DND-41 (cell line): ENCODE measurements around the gene AKAP17A.

ENCODE experiments used
- EZH2 ChIP-seq: IDR thresholded peaks from 3 replicates; pipeline ENCODE4 v1.6.1; 2012; ENCODE audit warnings: borderline replicate concordance, low read depth, mild to moderate bottlenecking, moderate library complexity, low read length, inconsistent platforms; ENCODE audit not compliant: severe bottlenecking
- TF ChIP-seq, protein P1 (sequence below): IDR thresholded peaks from 2 replicates; pipeline ENCODE4 v1.5.1; 2012; ENCODE audit warnings: borderline replicate concordance, low read length, moderate library complexity, mild to moderate bottlenecking; ENCODE audit not compliant: poor library complexity, severe bottlenecking; ENCODE audit errors: extremely low read depth

DNA sequence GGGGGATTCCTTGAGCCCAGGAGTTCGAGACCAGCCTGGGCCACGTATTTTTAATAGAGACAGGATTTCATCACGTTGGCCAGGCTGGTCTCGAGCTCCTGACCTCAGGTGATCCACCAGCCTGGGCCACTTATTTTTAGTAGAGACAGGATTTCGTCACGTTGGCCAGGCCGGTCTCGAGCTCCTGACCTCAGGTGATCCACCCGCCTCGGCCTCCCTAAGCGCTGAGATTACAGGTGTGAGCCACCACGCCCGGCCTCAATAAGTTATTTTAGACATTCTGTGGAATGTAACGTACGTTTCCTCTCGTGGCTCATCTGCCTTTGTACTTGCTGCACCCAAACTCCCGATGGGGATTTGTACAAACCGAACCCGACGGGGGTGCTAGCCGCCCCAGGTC is 32.3 kb downstream of the AKAP17A start:
- TF ChIP-seq, protein P1, sequence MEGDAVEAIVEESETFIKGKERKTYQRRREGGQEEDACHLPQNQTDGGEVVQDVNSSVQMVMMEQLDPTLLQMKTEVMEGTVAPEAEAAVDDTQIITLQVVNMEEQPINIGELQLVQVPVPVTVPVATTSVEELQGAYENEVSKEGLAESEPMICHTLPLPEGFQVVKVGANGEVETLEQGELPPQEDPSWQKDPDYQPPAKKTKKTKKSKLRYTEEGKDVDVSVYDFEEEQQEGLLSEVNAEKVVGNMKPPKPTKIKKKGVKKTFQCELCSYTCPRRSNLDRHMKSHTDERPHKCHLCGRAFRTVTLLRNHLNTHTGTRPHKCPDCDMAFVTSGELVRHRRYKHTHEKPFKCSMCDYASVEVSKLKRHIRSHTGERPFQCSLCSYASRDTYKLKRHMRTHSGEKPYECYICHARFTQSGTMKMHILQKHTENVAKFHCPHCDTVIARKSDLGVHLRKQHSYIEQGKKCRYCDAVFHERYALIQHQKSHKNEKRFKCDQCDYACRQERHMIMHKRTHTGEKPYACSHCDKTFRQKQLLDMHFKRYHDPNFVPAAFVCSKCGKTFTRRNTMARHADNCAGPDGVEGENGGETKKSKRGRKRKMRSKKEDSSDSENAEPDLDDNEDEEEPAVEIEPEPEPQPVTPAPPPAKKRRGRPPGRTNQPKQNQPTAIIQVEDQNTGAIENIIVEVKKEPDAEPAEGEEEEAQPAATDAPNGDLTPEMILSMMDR, result no peak
- no peak for TF ChIP-seq EZH2
